ENCODE results near the gene TFB1M. TPM values are rescaled to one million over a fixed set of nuclear protein-coding genes. Genes with fewer than 3 reads are reported as not detected.
A peak's percentile ranks its signal among the peaks of the same experiment; 100 is the strongest.
"Not testable (repeated sequence)": the region's sequence is repeated elsewhere in the genome, so short reads cannot be mapped to it uniquely, and the experiment has no call there.

TFB1M gene
- total and polyA plus RNA-seq, 4 donors: 9.7 to 27.9 (median 19.0) TPM

GRCh38 chr6:155219858-155220301, 94.4 kb downstream of the TFB1M start:
- Histone ChIP-seq H3K27me3 (ENCODE audit: control insufficient read depth in 3 of 3, insufficient read depth in 3 of 3, low read length in 2 of 3) (no peaks in the 10 kb centered on the region), H3K9me3 (ENCODE audit: control insufficient read depth in 4 of 4, insufficient read depth in 3 of 4, low read length in 3 of 4) (peaks cover 0 to 2% (median 0%) of the 10 kb centered on the region in 4 donors), H3K9ac (ENCODE audit: insufficient read depth in 1 of 2, low read length in 2 of 2) (no peak overlapping the region), H3K4me3 (no peak overlapping the region), H3K4me1 (ENCODE audit: control insufficient read depth in 5 of 5, insufficient read depth in 5 of 5, low read length in 5 of 5) (peaks cover 0 to 19% (median 0%) of the 10 kb centered on the region in 5 donors), H3K36me3 (ENCODE audit: control insufficient read depth in 4 of 4, insufficient read depth in 4 of 4, low read length in 4 of 4) (no peaks in the 10 kb centered on the region), H3K27ac (ENCODE audit: low read depth in 1 of 2, low read length in 1 of 2) (no peak overlapping the region)
- 82 to 87% methylated on average over 5 of the region's 5 CpGs for WGBS, 2 donors
- TF ChIP-seq CTCF (IDR thresholded peaks at IDR 0.05; ENCODE audit: control extremely low read depth, extremely low read depth): no peak
- no peak for ATAC-seq (ENCODE audit: insufficient read depth, low FRiP score)
- peak in 1 of 3 donors; percentile 35 for DNase-seq

GRCh38 chr6:155219299-155219698, 95.0 kb downstream of the TFB1M start:
- ATAC-seq (ENCODE audit: insufficient read depth, low FRiP score) (no peak), DNase-seq (no peak)
- Histone ChIP-seq H3K9ac (ENCODE audit: insufficient read depth in 1 of 2, low read length in 2 of 2) (no peak overlapping the region), H3K4me3 (no peak overlapping the region), H3K27ac (ENCODE audit: low read depth in 1 of 2, low read length in 1 of 2) (no peak overlapping the region), H3K27me3 (ENCODE audit: control insufficient read depth in 3 of 3, insufficient read depth in 3 of 3, low read length in 2 of 3) (no peaks in the 10 kb centered on the region), H3K4me1 (ENCODE audit: control insufficient read depth in 5 of 5, insufficient read depth in 5 of 5, low read length in 5 of 5) (peaks cover 0 to 19% (median 0%) of the 10 kb centered on the region in 5 donors), H3K36me3 (ENCODE audit: control insufficient read depth in 4 of 4, insufficient read depth in 4 of 4, low read length in 4 of 4) (no peaks in the 10 kb centered on the region), H3K9me3 (ENCODE audit: control insufficient read depth in 4 of 4, insufficient read depth in 3 of 4, low read length in 3 of 4) (peaks cover 0 to 2% (median 0%) of the 10 kb centered on the region in 4 donors)
- 86 to 95% methylated on average over 7 of the region's 7 CpGs for WGBS, 2 donors
- no peak for TF ChIP-seq CTCF (IDR thresholded peaks at IDR 0.05; ENCODE audit: control extremely low read depth, extremely low read depth)

- not testable (repeated sequence) for DNase-seq; H3K27ac ChIP-seq (ENCODE audit: low read depth in 1 of 2, low read length in 1 of 2); H3K9ac ChIP-seq (ENCODE audit: insufficient read depth in 1 of 2, low read length in 2 of 2); H3K4me3 ChIP-seq; ATAC-seq (ENCODE audit: insufficient read depth, low FRiP score); H3K27me3 ChIP-seq (ENCODE audit: control insufficient read depth in 3 of 3, insufficient read depth in 3 of 3, low read length in 2 of 3); H3K9me3 ChIP-seq (ENCODE audit: control insufficient read depth in 4 of 4, insufficient read depth in 3 of 4, low read length in 3 of 4); H3K36me3 ChIP-seq (ENCODE audit: control insufficient read depth in 4 of 4, insufficient read depth in 4 of 4, low read length in 4 of 4)
- peaks cover 0 to 19% (median 0%) of the 10 kb centered on the region in 5 donors for H3K4me1 ChIP-seq (ENCODE audit: control insufficient read depth in 5 of 5, insufficient read depth in 5 of 5, low read length in 5 of 5)
- WGBS, 2 donors: 92% methylated on average over 20 of the region's 20 CpGs
These were observed 95.6 kb downstream of the TFB1M start for GRCh38 chr6:155218711-155219110.

GRCh38 chr6:155216312-155217046, 97.8 kb downstream of the TFB1M start:
- Histone ChIP-seq H3K27me3 (ENCODE audit: control insufficient read depth in 3 of 3, insufficient read depth in 3 of 3, low read length in 2 of 3) (no peaks in the 10 kb centered on the region), H3K9me3 (ENCODE audit: control insufficient read depth in 4 of 4, insufficient read depth in 3 of 4, low read length in 3 of 4) (peaks cover 0 to 4% (median 0%) of the 10 kb centered on the region in 4 donors), H3K9ac (ENCODE audit: insufficient read depth in 1 of 2, low read length in 2 of 2) (no peak overlapping the region), H3K27ac (ENCODE audit: low read depth in 1 of 2, low read length in 1 of 2) (no peak overlapping the region), H3K4me1 (ENCODE audit: control insufficient read depth in 5 of 5, insufficient read depth in 5 of 5, low read length in 5 of 5) (peaks cover 0 to 19% (median 0%) of the 10 kb centered on the region in 5 donors), H3K4me3 (no peak overlapping the region), H3K36me3 (ENCODE audit: control insufficient read depth in 4 of 4, insufficient read depth in 4 of 4, low read length in 4 of 4) (peaks cover 0 to 6% (median 0%) of the 10 kb centered on the region in 4 donors)
- 52 to 59% methylated on average over 11 of the region's 11 CpGs for whole genome bisulfite sequencing, 2 donors
- ATAC-seq (ENCODE audit: insufficient read depth, low FRiP score) (no peak), DNase-seq (no peak)
- no peak for TF ChIP-seq CTCF (IDR thresholded peaks at IDR 0.05; ENCODE audit: control extremely low read depth, extremely low read depth)

Data from lung (tissue), 12 donors.